MM.1S (cell line): ENCODE data around the gene BMP2K.

Experiments used
- DNase-seq: peaks from one replicate; pipeline ENCODE4 v3.0.0-alpha.2; 2015
- H2AFZ ChIP-seq: fragments of 300-600 bp; sonication (generic); 2 replicates; pipeline ENCODE4 v1.6.0; 2016; ENCODE audit warnings: antibody characterized with exemption, low read length
- H3F3A ChIP-seq: fragments of 300-600 bp; sonication (generic); 2 replicates; pipeline ENCODE4 v1.6.1; 2016; ENCODE audit warnings: mild to moderate bottlenecking, antibody characterized with exemption, low read length, moderate library complexity, mixed read lengths; ENCODE audit not compliant: insufficient read depth
- H3K27ac ChIP-seq: fragments of 300-600 bp; sonication (generic); 2 replicates; pipeline ENCODE4 v1.5.1; 2016; ENCODE audit warnings: mild to moderate bottlenecking, low read length
- H3K27me3 ChIP-seq: fragments of 300-600 bp; sonication (generic); replicated peaks from 2 replicates; pipeline ENCODE4 v1.6.0; 2016; ENCODE audit warnings: low read length; ENCODE audit not compliant: insufficient read depth
- H3K36me3 ChIP-seq: fragments of 300-600 bp; sonication (generic); replicated peaks from 2 replicates; pipeline ENCODE4 v1.6.1; 2016; ENCODE audit warnings: mild to moderate bottlenecking, low read length, mixed read lengths; ENCODE audit not compliant: insufficient read depth
- H3K4me1 ChIP-seq: fragments of 300-600 bp; sonication (generic); 2 replicates; pipeline ENCODE4 v1.6.1; 2016; ENCODE audit warnings: low read length, mixed read lengths
- H3K4me2 ChIP-seq: fragments of 300-600 bp; sonication (generic); 2 replicates; pipeline ENCODE4 v1.6.0; 2016; ENCODE audit warnings: low read depth, low read length
- H3K4me3 ChIP-seq: fragments of 300-600 bp; sonication (generic); 2 replicates; pipeline ENCODE4 v1.5.1; 2016; ENCODE audit warnings: low read length, mixed read lengths
- H3K79me2 ChIP-seq: fragments of 300-600 bp; sonication (generic); 2 replicates; pipeline ENCODE4 v1.6.1; 2016; ENCODE audit warnings: mixed run types, low read length, mixed read lengths
- H3K9ac ChIP-seq: fragments of 300-600 bp; sonication (generic); 2 replicates; pipeline ENCODE4 v1.6.1; 2016; ENCODE audit warnings: low read length, mixed read lengths
- H3K9me2 ChIP-seq: fragments of 300-600 bp; sonication (generic); replicated peaks from 2 replicates; pipeline ENCODE4 v1.6.1; 2016; ENCODE audit warnings: mild to moderate bottlenecking, low read length, mixed read lengths; ENCODE audit not compliant: insufficient read depth
- H3K9me3 ChIP-seq: fragments of 300-600 bp; sonication (generic); replicated peaks from 2 replicates; pipeline ENCODE4 v1.6.1; 2016; ENCODE audit warnings: mild to moderate bottlenecking, low read length, mixed read lengths; ENCODE audit not compliant: insufficient read depth
- H4K20me1 ChIP-seq: fragments of 300-600 bp; sonication (generic); 2 replicates; pipeline ENCODE4 v1.6.1; 2016; ENCODE audit warnings: mild to moderate bottlenecking, low read length, moderate library complexity, mixed read lengths; ENCODE audit not compliant: insufficient read depth
- EZH2 ChIP-seq: fragments of 300-600 bp; sonication (generic); optimal IDR thresholded peaks from 2 replicates; pipeline ENCODE3; 2017; ENCODE audit warnings: low read depth, mild to moderate bottlenecking, antibody characterized with exemption, low read length, mixed read lengths
- EZH2phosphoT487 ChIP-seq: fragments of 300-600 bp; sonication (generic); IDR thresholded peaks from 2 replicates; pipeline ENCODE4 v1.6.1; 2018; ENCODE audit warnings: antibody characterized with exemption, low read length
- TF ChIP-seq, protein P1 (sequence below): fragments of 300-600 bp; sonication (generic); IDR thresholded peaks from 2 replicates; pipeline ENCODE4 v1.5.1; 2016; ENCODE audit warnings: antibody characterized with exemption, low read length, mixed read lengths

The BMP2K gene

GRCh38 chr4:78926826-78927225 lies 150.7 kb downstream of the BMP2K start:
- DNase-seq = no peak
- Histone ChIP-seq H3K9me2 (no peaks in the 10 kb centered on the region), H3K4me2 (no peak overlapping the region), H3K27me3 (no peaks in the 10 kb centered on the region), H3K9me3 (no peaks in the 10 kb centered on the region), H3K4me1 (no peaks in the 10 kb centered on the region), H3K79me2 (no peaks in the 10 kb centered on the region), H3K4me3 (no peak overlapping the region), H3F3A (no peaks in the 10 kb centered on the region), H2AFZ (no peak overlapping the region), H3K9ac (no peak overlapping the region), H4K20me1 (no peaks in the 10 kb centered on the region), H3K36me3 (no peaks in the 10 kb centered on the region), H3K27ac (no peak overlapping the region)
- TF ChIP-seq EZH2phosphoT487 (no peak), EZH2 (no peak)
- TF ChIP-seq, protein P1, sequence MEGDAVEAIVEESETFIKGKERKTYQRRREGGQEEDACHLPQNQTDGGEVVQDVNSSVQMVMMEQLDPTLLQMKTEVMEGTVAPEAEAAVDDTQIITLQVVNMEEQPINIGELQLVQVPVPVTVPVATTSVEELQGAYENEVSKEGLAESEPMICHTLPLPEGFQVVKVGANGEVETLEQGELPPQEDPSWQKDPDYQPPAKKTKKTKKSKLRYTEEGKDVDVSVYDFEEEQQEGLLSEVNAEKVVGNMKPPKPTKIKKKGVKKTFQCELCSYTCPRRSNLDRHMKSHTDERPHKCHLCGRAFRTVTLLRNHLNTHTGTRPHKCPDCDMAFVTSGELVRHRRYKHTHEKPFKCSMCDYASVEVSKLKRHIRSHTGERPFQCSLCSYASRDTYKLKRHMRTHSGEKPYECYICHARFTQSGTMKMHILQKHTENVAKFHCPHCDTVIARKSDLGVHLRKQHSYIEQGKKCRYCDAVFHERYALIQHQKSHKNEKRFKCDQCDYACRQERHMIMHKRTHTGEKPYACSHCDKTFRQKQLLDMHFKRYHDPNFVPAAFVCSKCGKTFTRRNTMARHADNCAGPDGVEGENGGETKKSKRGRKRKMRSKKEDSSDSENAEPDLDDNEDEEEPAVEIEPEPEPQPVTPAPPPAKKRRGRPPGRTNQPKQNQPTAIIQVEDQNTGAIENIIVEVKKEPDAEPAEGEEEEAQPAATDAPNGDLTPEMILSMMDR = no peak

DNA sequence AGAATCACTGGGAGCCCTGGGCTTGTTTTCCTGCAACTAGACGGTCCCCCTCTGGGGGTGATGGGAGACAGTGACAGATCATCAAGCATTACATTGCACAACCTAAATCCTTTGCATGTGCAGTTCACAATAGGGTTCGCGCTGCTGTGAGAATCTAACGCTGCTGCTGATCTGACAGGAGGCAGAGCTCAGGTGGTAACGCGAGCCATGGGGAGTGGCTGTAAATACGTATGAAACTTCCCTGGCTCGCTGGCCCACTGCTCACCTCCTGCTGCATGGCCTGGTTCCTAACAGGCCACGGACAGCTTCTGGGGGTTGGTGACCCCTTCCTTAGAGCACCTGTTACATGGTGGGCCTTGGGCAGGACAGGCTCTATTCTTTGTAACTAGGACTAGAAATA lies 152.7 kb downstream of the BMP2K start:
- H3K4me3 ChIP-seq = no peak overlapping the region
- no peaks in the 10 kb centered on the region for H3F3A ChIP-seq
- H4K20me1 ChIP-seq = no peaks in the 10 kb centered on the region
- no peak overlapping the region for H2AFZ ChIP-seq
- no peak overlapping the region for H3K27ac ChIP-seq
- no peaks in the 10 kb centered on the region for H3K79me2 ChIP-seq
- H3K9ac ChIP-seq = no peak overlapping the region
- no peak for TF ChIP-seq EZH2phosphoT487
- TF ChIP-seq EZH2 = no peak
- TF ChIP-seq, protein P1 = no peak
- no peaks in the 10 kb centered on the region for H3K27me3 ChIP-seq
- no peaks in the 10 kb centered on the region for H3K4me1 ChIP-seq
- H3K9me3 ChIP-seq = no peaks in the 10 kb centered on the region
- no peaks in the 10 kb centered on the region for H3K36me3 ChIP-seq
- H3K4me2 ChIP-seq = no peak overlapping the region
- no peaks in the 10 kb centered on the region for H3K9me2 ChIP-seq
- no peak for DNase-seq

- no peaks in the 10 kb centered on the region for H3K9me3 ChIP-seq
- H3K4me1 ChIP-seq = no peaks in the 10 kb centered on the region
- H3K4me3 ChIP-seq = no peak overlapping the region
- H4K20me1 ChIP-seq = no peaks in the 10 kb centered on the region
- H3F3A ChIP-seq = no peaks in the 10 kb centered on the region
- TF ChIP-seq, protein P1 = no peak
- no peak for TF ChIP-seq EZH2phosphoT487
- no peak for TF ChIP-seq EZH2
- H3K36me3 ChIP-seq = no peaks in the 10 kb centered on the region
- no peak overlapping the region for H2AFZ ChIP-seq
- no peak overlapping the region for H3K4me2 ChIP-seq
- no peaks in the 10 kb centered on the region for H3K27me3 ChIP-seq
- no peak overlapping the region for H3K27ac ChIP-seq
- no peak for DNase-seq
- H3K9ac ChIP-seq = no peak overlapping the region
- H3K9me2 ChIP-seq = no peaks in the 10 kb centered on the region
- no peaks in the 10 kb centered on the region for H3K79me2 ChIP-seq
Measured at GRCh38 chr4:78930016-78930629, 154.0 kb downstream of the BMP2K start.
